Erythroblast (primary cell): ENCODE measurements around the gene RTP3.

Experiments used
- GATA1 ChIP-seq: IDR thresholded peaks from 2 replicates; pipeline ENCODE4 v1.6.1; 2011; ENCODE audit warnings: low read depth, mild to moderate bottlenecking, control low read depth, low read length, moderate library complexity
- POLR2A ChIP-seq: IDR thresholded peaks from 2 replicates; pipeline ENCODE4 v1.6.1; 2011; ENCODE audit warnings: mild to moderate bottlenecking, low read length

DNA sequence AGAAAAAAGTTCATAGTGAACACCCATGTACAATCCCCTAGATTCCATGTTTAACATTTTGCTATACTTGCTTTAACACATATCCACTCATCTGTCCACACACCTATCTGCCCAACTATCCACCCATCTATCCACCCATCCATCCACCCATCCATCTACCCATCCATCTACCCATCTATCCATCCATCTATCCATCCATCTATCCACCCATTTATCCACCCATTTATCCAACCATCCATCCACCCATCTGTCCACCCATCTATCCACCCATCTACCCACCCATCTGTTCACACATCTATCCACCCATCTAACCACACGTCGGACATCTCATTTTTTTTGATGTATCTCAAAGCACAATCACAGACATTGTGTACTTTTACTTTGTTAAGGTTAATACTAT is 25.8 kb downstream of the RTP3 start:
- TF ChIP-seq POLR2A (no peak), GATA1 (no peak)
